ENCODE results near the gene FBXW8. TPM values are rescaled to one million over a fixed set of nuclear protein-coding genes. Genes with fewer than 3 reads are reported as not detected.

The FBXW8 gene
- total RNA-seq, 1 donor = 24.6 TPM

DNA sequence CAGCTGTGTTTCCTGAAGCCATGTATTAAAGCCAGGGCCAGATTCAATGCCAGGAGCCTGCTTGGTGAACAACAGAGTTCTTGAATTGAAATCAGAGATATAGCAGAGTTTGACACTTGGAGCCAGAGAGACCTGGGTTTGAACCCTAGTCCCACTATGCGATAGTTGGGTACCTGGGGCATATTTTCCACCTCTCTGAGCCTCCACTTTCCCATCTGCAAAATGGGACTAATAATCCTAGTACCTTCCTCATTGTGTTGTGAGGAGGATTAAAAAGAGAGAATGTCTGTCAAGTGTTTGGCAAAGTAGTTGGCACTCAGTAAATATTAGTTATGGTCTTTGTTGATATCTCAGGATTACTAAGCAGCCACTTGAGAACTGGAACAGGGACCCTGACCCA, 23.5 kb upstream of the FBXW8 start:
- H3K4me3 ChIP-seq (ENCODE audit: low read depth, low read length) = no peak overlapping the region
- TF ChIP-seq, protein P1, sequence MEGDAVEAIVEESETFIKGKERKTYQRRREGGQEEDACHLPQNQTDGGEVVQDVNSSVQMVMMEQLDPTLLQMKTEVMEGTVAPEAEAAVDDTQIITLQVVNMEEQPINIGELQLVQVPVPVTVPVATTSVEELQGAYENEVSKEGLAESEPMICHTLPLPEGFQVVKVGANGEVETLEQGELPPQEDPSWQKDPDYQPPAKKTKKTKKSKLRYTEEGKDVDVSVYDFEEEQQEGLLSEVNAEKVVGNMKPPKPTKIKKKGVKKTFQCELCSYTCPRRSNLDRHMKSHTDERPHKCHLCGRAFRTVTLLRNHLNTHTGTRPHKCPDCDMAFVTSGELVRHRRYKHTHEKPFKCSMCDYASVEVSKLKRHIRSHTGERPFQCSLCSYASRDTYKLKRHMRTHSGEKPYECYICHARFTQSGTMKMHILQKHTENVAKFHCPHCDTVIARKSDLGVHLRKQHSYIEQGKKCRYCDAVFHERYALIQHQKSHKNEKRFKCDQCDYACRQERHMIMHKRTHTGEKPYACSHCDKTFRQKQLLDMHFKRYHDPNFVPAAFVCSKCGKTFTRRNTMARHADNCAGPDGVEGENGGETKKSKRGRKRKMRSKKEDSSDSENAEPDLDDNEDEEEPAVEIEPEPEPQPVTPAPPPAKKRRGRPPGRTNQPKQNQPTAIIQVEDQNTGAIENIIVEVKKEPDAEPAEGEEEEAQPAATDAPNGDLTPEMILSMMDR (IDR thresholded peaks at IDR 0.05; ENCODE audit: insufficient read depth, low read depth, low read length) = no peak
- no peak for DNase-seq (ENCODE audit: low read depth)

DNA sequence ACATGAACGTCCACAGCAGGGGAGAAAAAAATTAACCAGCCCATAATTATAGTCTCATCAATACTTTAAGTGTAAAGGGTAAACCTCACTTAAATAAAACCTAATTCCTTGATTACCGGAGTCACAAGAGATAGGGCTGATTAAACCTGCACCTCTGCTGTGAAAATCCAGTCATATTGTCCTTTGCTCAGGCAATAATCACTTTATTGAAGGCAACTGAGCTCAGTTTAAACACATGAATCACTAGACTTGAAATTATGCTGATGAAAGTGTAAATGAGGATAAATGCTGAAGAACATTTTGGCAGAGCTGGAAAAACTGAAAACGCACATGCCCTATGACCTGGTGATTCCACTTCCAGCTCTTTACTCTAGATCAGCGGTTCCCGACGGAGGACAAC, 22.9 kb upstream of the FBXW8 start:
- TF ChIP-seq, protein P1 (IDR thresholded peaks at IDR 0.05; ENCODE audit: insufficient read depth, low read depth, low read length) = no peak
- no peak overlapping the region for H3K4me3 ChIP-seq (ENCODE audit: low read depth, low read length)
- DNase-seq (ENCODE audit: low read depth) = no peak

DNA sequence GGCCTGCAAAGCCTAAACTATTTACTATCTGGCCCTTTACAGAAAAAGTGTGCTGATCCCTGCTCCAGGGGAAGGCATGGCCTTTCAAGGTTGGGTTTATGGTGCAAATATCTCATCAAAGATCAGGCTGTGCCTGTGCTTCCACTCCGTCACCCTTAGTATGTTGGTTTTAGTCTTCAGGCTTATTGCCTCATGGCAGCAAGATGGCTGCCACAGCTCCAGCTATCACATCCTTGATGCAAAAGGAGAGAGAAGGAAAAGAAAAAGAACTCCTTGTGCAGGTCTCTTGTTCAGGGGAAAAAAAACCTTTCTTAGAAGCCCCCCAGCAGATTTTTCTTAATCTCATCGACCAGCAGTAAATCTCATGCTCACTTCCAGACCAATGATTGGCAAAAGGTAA, 20.4 kb upstream of the FBXW8 start:
- TF ChIP-seq, protein P1 (IDR thresholded peaks at IDR 0.05; ENCODE audit: insufficient read depth, low read depth, low read length) = no peak
- DNase-seq (ENCODE audit: low read depth) = no peak
- H3K4me3 ChIP-seq (ENCODE audit: low read depth, low read length) = no peak overlapping the region

DNA sequence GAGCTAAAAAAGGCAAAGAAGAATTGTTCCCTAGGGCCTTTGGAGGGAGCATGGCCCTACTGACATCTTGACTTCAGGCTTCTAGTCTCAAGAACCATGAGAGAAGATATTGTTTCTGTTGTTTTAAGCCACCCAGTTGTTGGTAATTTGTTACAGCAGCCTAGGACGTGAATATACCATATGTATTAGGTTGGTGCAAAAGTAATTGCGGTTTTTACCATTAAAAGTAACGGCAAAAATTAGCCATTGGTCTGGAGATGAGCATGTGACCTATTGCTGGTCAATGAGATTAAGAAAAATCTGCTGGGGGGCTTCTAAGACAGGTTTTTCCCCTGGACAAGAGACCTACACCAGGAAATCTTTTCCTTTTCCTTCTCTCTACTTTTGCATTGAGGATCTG, 19.7 kb upstream of the FBXW8 start:
- no peak overlapping the region for H3K4me3 ChIP-seq (ENCODE audit: low read depth, low read length)
- TF ChIP-seq, protein P1 (IDR thresholded peaks at IDR 0.05; ENCODE audit: insufficient read depth, low read depth, low read length) = no peak
- DNase-seq (ENCODE audit: low read depth) = no peak

DNA sequence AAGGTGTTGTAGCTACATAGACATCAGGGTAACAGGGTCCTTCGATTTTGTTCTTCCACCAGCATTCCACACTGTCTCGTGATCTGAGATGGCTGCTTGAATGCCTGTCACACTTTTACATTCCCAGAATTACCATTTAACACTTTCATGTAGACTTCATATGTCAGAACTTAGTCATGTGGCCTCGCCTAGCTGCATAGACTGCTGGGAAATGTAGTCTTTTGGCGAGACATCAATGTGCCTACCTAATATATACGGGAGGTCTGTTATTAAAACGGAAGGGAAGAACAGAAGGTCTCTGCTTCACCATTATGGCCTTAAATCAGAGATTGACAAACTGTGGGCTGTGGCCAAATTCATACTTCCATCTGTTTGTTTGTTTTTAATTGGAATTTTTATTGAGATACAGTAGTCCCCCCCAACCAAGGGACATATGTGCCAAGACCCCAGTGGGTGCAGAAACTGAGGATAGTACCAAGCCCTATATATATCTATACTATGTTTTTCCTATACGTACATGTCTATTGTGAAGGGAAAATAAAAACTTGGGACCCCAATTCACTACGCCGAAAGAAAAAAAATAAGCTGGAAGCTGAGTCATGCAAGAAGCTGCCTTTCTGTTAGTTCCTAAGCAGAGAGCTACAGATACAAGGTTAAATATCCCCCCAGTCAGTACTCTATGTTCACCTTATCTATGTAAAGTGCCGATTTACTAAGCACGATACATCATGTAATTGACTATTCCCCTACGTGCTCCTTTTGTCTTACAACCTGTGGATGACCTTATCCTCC, 18.2 kb upstream of the FBXW8 start:
- no peak for DNase-seq (ENCODE audit: low read depth)
- TF ChIP-seq, protein P1 (IDR thresholded peaks at IDR 0.05; ENCODE audit: insufficient read depth, low read depth, low read length) = no peak
- H3K4me3 ChIP-seq (ENCODE audit: low read depth, low read length) = no peak overlapping the region

DNA sequence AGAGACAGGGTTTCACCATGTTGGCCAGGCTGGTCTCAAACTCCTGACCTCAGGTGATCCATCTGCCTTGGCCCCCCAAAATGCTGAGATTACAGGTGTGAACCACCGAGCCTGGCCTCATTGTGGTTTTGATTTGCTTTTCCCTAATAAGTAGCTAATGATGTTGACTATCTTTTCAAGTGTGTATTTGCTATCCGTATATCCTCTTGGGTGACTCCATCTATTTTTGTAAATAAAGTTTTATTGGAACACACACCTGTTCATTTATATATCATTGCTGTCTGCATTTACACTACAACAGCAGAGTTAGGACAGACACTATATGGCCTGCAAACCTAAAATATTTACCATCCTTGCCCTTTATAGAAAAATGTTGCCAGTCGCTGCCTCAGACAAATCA, 15.8 kb upstream of the FBXW8 start:
- H3K4me3 ChIP-seq (ENCODE audit: low read depth, low read length) = no peak overlapping the region
- TF ChIP-seq, protein P1 (IDR thresholded peaks at IDR 0.05; ENCODE audit: insufficient read depth, low read depth, low read length) = no peak
- no peak for DNase-seq (ENCODE audit: low read depth)

Data from fibroblast of villous mesenchyme (primary cell).